Activated gamma-delta T cell treated with anti-CD3 and anti-CD28 coated beads, Interleukin-2, amount 50 U/mL, for 16 hours (primary cell): ENCODE results near the gene MCM10.

Experiments used
- DNase-seq: peaks from one replicate; pipeline ENCODE4 v3.0.0-alpha.2; 2020; ENCODE audit warnings: low read depth

Gene MCM10

GRCh38 chr10:13165177-13165576 is 3.8 kb downstream of the MCM10 start:
- no peak for DNase-seq

GRCh38 chr10:13167568-13167967 is 6.2 kb downstream of the MCM10 start:
- no peak for DNase-seq

GRCh38 chr10:13168781-13169180 is 7.4 kb downstream of the MCM10 start:
- no peak for DNase-seq

- DNase-seq, result no peak
These were observed 12.3 kb downstream of the MCM10 start for GRCh38 chr10:13173616-13174015.

- no peak for DNase-seq
These were observed 19.4 kb downstream of the MCM10 start for GRCh38 chr10:13180788-13181187.

GRCh38 chr10:13182424-13182823 is 21.1 kb downstream of the MCM10 start:
- DNase-seq, result no peak

GRCh38 chr10:13183625-13184024 is 22.3 kb downstream of the MCM10 start:
- no peak for DNase-seq

GRCh38 chr10:13184276-13184675 is 22.9 kb downstream of the MCM10 start:
- no peak for DNase-seq

- no peak for DNase-seq
These were observed 23.6 kb downstream of the MCM10 start for GRCh38 chr10:13184730-13185514.

GRCh38 chr10:13187135-13187534 is 25.8 kb downstream of the MCM10 start:
- no peak for DNase-seq

- DNase-seq, result no peak
These were observed 27.2 kb downstream of the MCM10 start for GRCh38 chr10:13188593-13188992.

GRCh38 chr10:13189961-13190360 is 28.6 kb downstream of the MCM10 start:
- DNase-seq, result no peak

- DNase-seq, result no peak
These were observed 29.5 kb downstream of the MCM10 start for GRCh38 chr10:13190816-13191215.

- no peak for DNase-seq
These were observed 30.0 kb downstream of the MCM10 start for GRCh38 chr10:13191362-13191761.

- DNase-seq, result no peak
These were observed 32.3 kb downstream of the MCM10 start for GRCh38 chr10:13193637-13194036.

- DNase-seq, result no peak
These were observed 33.7 kb downstream of the MCM10 start for GRCh38 chr10:13195016-13195415.

- DNase-seq, result no peak
These were observed 39.8 kb downstream of the MCM10 start for GRCh38 chr10:13201132-13201531.

- no peak for DNase-seq
These were observed 44.7 kb downstream of the MCM10 start for GRCh38 chr10:13206091-13206490.

- DNase-seq, result no peak
These were observed 45.4 kb downstream of the MCM10 start for GRCh38 chr10:13206546-13207443.

GRCh38 chr10:13213163-13213562 is 51.8 kb downstream of the MCM10 start:
- no peak for DNase-seq

GRCh38 chr10:13218878-13219277 is 57.5 kb downstream of the MCM10 start:
- DNase-seq, result no peak

- DNase-seq, result no peak
These were observed 58.6 kb downstream of the MCM10 start for GRCh38 chr10:13219685-13220670.
